SK-N-DZ (cell line): ENCODE data around the gene RASSF6.
"Not testable (repeated sequence)": the region's sequence is repeated elsewhere in the genome, so short reads cannot be mapped to it uniquely, and the experiment has no call there.

Experiments
- DNase-seq: peaks from one replicate; pipeline ENCODE4 v3.0.0-alpha.2; 2015; ENCODE audit warnings: low spot score
- small RNA-seq, 2 experiments: library from RNA; depleted of rRNA; stranded (forward); fragments of <200 nt; gene quantifications; one replicate each; pipeline ENCODE3, GENCODE V24; 2014

RASSF6 gene

GRCh38 chr4:73577371-73577770, 42.9 kb downstream of the RASSF6 start:
- DNase-seq, result no peak

- DNase-seq, result no peak
Observed at GRCh38 chr4:73576381-73576780, 43.9 kb downstream of the RASSF6 start.

GRCh38 chr4:73575660-73576059, 44.6 kb downstream of the RASSF6 start:
- no peak for DNase-seq

- DNase-seq, result peak; percentile 88
Observed at GRCh38 chr4:73573794-73574528, 46.3 kb downstream of the RASSF6 start.

- not testable (repeated sequence) for DNase-seq
Observed at GRCh38 chr4:73550865-73551264, 69.4 kb downstream of the RASSF6 start.

GRCh38 chr4:73544620-73545019, 75.6 kb downstream of the RASSF6 start:
- DNase-seq, result no peak

GRCh38 chr4:73541251-73541650, 79.0 kb downstream of the RASSF6 start:
- no peak for DNase-seq

- DNase-seq, result no peak
Observed at GRCh38 chr4:73540826-73541225, 79.4 kb downstream of the RASSF6 start.

- no peak for DNase-seq
Observed at GRCh38 chr4:73539386-73539785, 80.8 kb downstream of the RASSF6 start.

GRCh38 chr4:73538162-73538561, 82.1 kb downstream of the RASSF6 start:
- DNase-seq, result no peak

GRCh38 chr4:73533515-73534422, 86.5 kb downstream of the RASSF6 start:
- no peak for DNase-seq

GRCh38 chr4:73528171-73528570, 92.1 kb downstream of the RASSF6 start:
- no peak for DNase-seq

- no peak for DNase-seq
Observed at GRCh38 chr4:73527196-73527595, 93.0 kb downstream of the RASSF6 start.

GRCh38 chr4:73525611-73526010, 94.6 kb downstream of the RASSF6 start:
- peak; percentile 98 for DNase-seq

- DNase-seq, result no peak
Observed at GRCh38 chr4:73523126-73523525, 97.1 kb downstream of the RASSF6 start.

Small RNA genes within 50 kb of the gene (small RNA-seq; reads per million reads assigned to genes)
- 0 reads per million in 2 experiments for gene AC074250.1
